ENCODE data around the gene TCL1B. TPM values are rescaled to one million over a fixed set of nuclear protein-coding genes. Genes with fewer than 3 reads are reported as not detected.

TCL1B gene
- total RNA-seq, 1 experiment from 2014 or later = not detected

DNA sequence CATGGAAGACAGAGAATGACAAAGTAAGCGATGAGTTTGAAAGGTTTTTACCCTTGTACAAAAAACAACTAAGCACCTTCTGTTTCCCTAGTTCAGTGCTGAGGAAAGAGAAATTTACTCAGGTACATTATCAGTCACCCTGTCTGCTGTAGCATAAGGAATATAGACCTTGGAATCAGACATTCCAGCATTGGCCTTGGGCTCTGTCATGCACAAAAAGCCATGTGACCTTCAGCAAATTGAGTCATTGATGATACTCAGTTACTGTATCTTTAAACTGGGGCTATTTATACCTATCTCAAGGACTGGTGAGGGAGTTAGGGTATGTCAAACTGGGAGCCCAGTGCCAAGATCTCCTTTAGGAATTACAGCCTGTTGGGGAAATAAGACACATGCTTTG, 47.0 kb downstream of the TCL1B start:
- TF ChIP-seq, protein P1, sequence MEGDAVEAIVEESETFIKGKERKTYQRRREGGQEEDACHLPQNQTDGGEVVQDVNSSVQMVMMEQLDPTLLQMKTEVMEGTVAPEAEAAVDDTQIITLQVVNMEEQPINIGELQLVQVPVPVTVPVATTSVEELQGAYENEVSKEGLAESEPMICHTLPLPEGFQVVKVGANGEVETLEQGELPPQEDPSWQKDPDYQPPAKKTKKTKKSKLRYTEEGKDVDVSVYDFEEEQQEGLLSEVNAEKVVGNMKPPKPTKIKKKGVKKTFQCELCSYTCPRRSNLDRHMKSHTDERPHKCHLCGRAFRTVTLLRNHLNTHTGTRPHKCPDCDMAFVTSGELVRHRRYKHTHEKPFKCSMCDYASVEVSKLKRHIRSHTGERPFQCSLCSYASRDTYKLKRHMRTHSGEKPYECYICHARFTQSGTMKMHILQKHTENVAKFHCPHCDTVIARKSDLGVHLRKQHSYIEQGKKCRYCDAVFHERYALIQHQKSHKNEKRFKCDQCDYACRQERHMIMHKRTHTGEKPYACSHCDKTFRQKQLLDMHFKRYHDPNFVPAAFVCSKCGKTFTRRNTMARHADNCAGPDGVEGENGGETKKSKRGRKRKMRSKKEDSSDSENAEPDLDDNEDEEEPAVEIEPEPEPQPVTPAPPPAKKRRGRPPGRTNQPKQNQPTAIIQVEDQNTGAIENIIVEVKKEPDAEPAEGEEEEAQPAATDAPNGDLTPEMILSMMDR (IDR thresholded peaks at IDR 0.05; ENCODE audit: unreplicated experiment) = no peak
- H3K4me3 Mint-ChIP-seq (ENCODE audit: low read depth, unreplicated experiment) = no peak overlapping the region
- no peaks in the 10 kb centered on the region for H3K4me1 Mint-ChIP-seq (ENCODE audit: low read depth, unreplicated experiment)
- no TSS peak for BruUV-seq (replicated peaks)
- no peak overlapping the region for H3K27ac Mint-ChIP-seq (ENCODE audit: unreplicated experiment)
- no peaks in the 10 kb centered on the region for H3K36me3 Mint-ChIP-seq (ENCODE audit: insufficient read depth, unreplicated experiment)
- no peak for DNase-seq
- no peaks in the 10 kb centered on the region for H3K9me3 Mint-ChIP-seq (ENCODE audit: low read depth, unreplicated experiment)
- intact Hi-C loops (cut with micrococcal nuclease; ENCODE audit: unreplicated experiment) = no loop called here
- CTCF ChIA-PET = interaction anchor here (0.7 kb wide), 1 partner anchor 1050 kb away, joined by 4 read pairs; no protein-coding TSS in a partner anchor
- H3K27me3 Mint-ChIP-seq (ENCODE audit: unreplicated experiment) = peaks cover 67% of the 10 kb centered on the region

GRCh38 chr14:95739356-95739755, 53.1 kb downstream of the TCL1B start:
- Mint-ChIP-seq H3K36me3 (ENCODE audit: insufficient read depth, unreplicated experiment) (no peaks in the 10 kb centered on the region), H3K4me3 (ENCODE audit: low read depth, unreplicated experiment) (no peak overlapping the region), H3K27ac (ENCODE audit: unreplicated experiment) (no peak overlapping the region), H3K9me3 (ENCODE audit: low read depth, unreplicated experiment) (peaks cover 3% of the 10 kb centered on the region), H3K27me3 (ENCODE audit: unreplicated experiment) (peaks cover 65% of the 10 kb centered on the region), H3K4me1 (ENCODE audit: low read depth, unreplicated experiment) (no peaks in the 10 kb centered on the region)
- no TSS peak for BruUV-seq (replicated peaks)
- TF ChIP-seq, protein P1 (IDR thresholded peaks at IDR 0.05; ENCODE audit: unreplicated experiment) = no peak
- CTCF ChIA-PET = no interaction called here
- DNase-seq = no peak
- intact Hi-C loops (cut with micrococcal nuclease; ENCODE audit: unreplicated experiment) = no loop called here

- H3K4me1 Mint-ChIP-seq (ENCODE audit: low read depth, unreplicated experiment) = no peaks in the 10 kb centered on the region
- DNase-seq = peak; percentile 14
- TF ChIP-seq, protein P1 (IDR thresholded peaks at IDR 0.05; ENCODE audit: unreplicated experiment) = no peak
- no peak overlapping the region for H3K4me3 Mint-ChIP-seq (ENCODE audit: low read depth, unreplicated experiment)
- intact Hi-C loops (cut with micrococcal nuclease; ENCODE audit: unreplicated experiment) = no loop called here
- no peak overlapping the region for H3K27ac Mint-ChIP-seq (ENCODE audit: unreplicated experiment)
- no peaks in the 10 kb centered on the region for H3K36me3 Mint-ChIP-seq (ENCODE audit: insufficient read depth, unreplicated experiment)
- H3K27me3 Mint-ChIP-seq (ENCODE audit: unreplicated experiment) = peaks cover 62% of the 10 kb centered on the region
- BruUV-seq (replicated peaks) = no TSS peak
- H3K9me3 Mint-ChIP-seq (ENCODE audit: low read depth, unreplicated experiment) = peaks cover 3% of the 10 kb centered on the region
- CTCF ChIA-PET = no interaction called here
Observed at GRCh38 chr14:95741038-95741490, 54.8 kb downstream of the TCL1B start.

- no peaks in the 10 kb centered on the region for H3K36me3 Mint-ChIP-seq (ENCODE audit: insufficient read depth, unreplicated experiment)
- no peak for DNase-seq
- H3K27me3 Mint-ChIP-seq (ENCODE audit: unreplicated experiment) = peaks cover 55% of the 10 kb centered on the region
- CTCF ChIA-PET = no interaction called here
- TF ChIP-seq, protein P1 (IDR thresholded peaks at IDR 0.05; ENCODE audit: unreplicated experiment) = no peak
- H3K9me3 Mint-ChIP-seq (ENCODE audit: low read depth, unreplicated experiment) = peaks cover 3% of the 10 kb centered on the region
- BruUV-seq (replicated peaks) = no TSS peak
- H3K4me3 Mint-ChIP-seq (ENCODE audit: low read depth, unreplicated experiment) = no peak overlapping the region
- no peak overlapping the region for H3K27ac Mint-ChIP-seq (ENCODE audit: unreplicated experiment)
- intact Hi-C loops (cut with micrococcal nuclease; ENCODE audit: unreplicated experiment) = no loop called here
- no peaks in the 10 kb centered on the region for H3K4me1 Mint-ChIP-seq (ENCODE audit: low read depth, unreplicated experiment)
Observed at GRCh38 chr14:95741781-95742180, 55.6 kb downstream of the TCL1B start.

Other genes starting within 250 kb of the TCL1B start
- 0.97 and 1.1 TPM in 2 replicates for gene SYNE3, start 169.8 kb upstream of the TCL1B start, total RNA-seq (2022)
- gene GLRX5, start 151.4 kb upstream of the TCL1B start, total RNA-seq (2022) = 54.8 and 58.0 TPM in 2 replicates
- not detected in 2 replicates for gene TCL1A, start 27.7 kb downstream of the TCL1B start, total RNA-seq (2022)
- gene TUNAR, start 190.4 kb downstream of the TCL1B start, total RNA-seq (2022) = not detected in 2 replicates

Measured in Calu3 (cell line).